ENCODE measurements around the gene COPS4. TPM values are rescaled to one million over a fixed set of nuclear protein-coding genes. Genes with fewer than 3 reads are reported as not detected.

COPS4 gene
- total and polyA plus RNA-seq, 2 of the 8 experiments (the other 6 are each of a cell fraction or from before 2014, with no cell fraction given) = 14.9 to 28.3 TPM

- H3K56ac ChIP-seq (replicated peaks; ENCODE audit: insufficient read length, low read depth, low read length) = no peak overlapping the region
- no peaks in the 10 kb centered on the region for H3K79me1 ChIP-seq (ENCODE audit: low read depth, low read length)
- no peak overlapping the region for H3K18ac ChIP-seq (ENCODE audit: extremely low read depth, low read length)
- no peak overlapping the region for H4K8ac ChIP-seq (ENCODE audit: extremely low read depth, insufficient read depth, low read length)
- no peak overlapping the region for H2BK20ac ChIP-seq (ENCODE audit: low read length)
- no peak overlapping the region for H3K4me2 ChIP-seq (ENCODE audit: insufficient read depth in 1 of 2, low read depth in 2 of 2, low read length in 2 of 2)
- H2BK12ac ChIP-seq (ENCODE audit: low read depth, low read length) = 0 out of 2 replicates have a peak overlapping the region, but pooled peaks have one; percentile 55
- H3K27ac ChIP-seq (ENCODE audit: low read depth, low read length) = no peak overlapping the region
- no peak for FAIRE-seq
- no peak overlapping the region for H3K4ac ChIP-seq (replicated peaks; ENCODE audit: insufficient read length, low read depth, low read length)
- H3K27me3 ChIP-seq (replicated peaks in 1 of 4; ENCODE audit: control insufficient read depth in 3 of 4, extremely low read depth in 1 of 4, insufficient read depth in 3 of 4, low read length in 3 of 4) = peaks cover 0 to 10% (median 2%) of the 10 kb centered on the region in 4 experiments; a peak in 4 of 7 replicates
- no peak for DNase-seq (ENCODE audit: low read depth in 1 of 2, low spot score in 2 of 2)
- no peak overlapping the region for H3K4me3 ChIP-seq (ENCODE audit: extremely low read depth in 1 of 4, insufficient read depth in 2 of 4, low read depth in 3 of 4, low read length in 4 of 4)
- no peak overlapping the region; the same call in 1 of the 2 replicates for H2AFZ ChIP-seq (ENCODE audit: low read length)
- no peak overlapping the region for H4K5ac ChIP-seq (ENCODE audit: insufficient read length, low read depth, low read length)
- H3K9me3 ChIP-seq (ENCODE audit: insufficient read depth in 2 of 2, low read depth in 1 of 2, low read length in 1 of 2) = no peaks in the 10 kb centered on the region
- H4K91ac ChIP-seq (replicated peaks; ENCODE audit: insufficient read length, low read length) = no peak overlapping the region
- H2AK5ac ChIP-seq (ENCODE audit: low read depth, low read length) = no peak overlapping the region
- no peak overlapping the region for H2BK120ac ChIP-seq (replicated peaks; ENCODE audit: low read depth, low read length)
- no peak overlapping the region for H3K9ac ChIP-seq (replicated peaks in 1 of 4; ENCODE audit: extremely low read depth in 1 of 4, low read depth in 3 of 4, low read length in 3 of 4)
- WGBS, 2 experiments (ENCODE audit: extremely low coverage in 1 of 2, insufficient coverage in 1 of 2, insufficient read length in 1 of 2, insufficient replicate concordance in 2 of 2, low coverage in 1 of 2, low lambda C conversion rate in 2 of 2, missing lambda C conversion rate in 1 of 2) = 87% methylated on average over 16 of the region's 16 CpGs; no CpG with 5 or more reads in 1 of the 2 experiments
- H3K23ac ChIP-seq (ENCODE audit: insufficient read length) = no peak overlapping the region
- no peak overlapping the region for H3K14ac ChIP-seq (ENCODE audit: insufficient read length)
- ChIA-PET CTCF (ENCODE audit: partially characterized antibody) (interaction anchor here (0.7 to 0.9 kb wide), 7 partner anchors 9 to 529 kb away, joined by 3 to 8 read pairs (median 3); no protein-coding TSS in a partner anchor), POLR2A (ENCODE audit: partially characterized antibody) (no interaction called here)
- H4K20me1 ChIP-seq (replicated peaks in 1 of 2; ENCODE audit: control insufficient read depth in 1 of 2, insufficient read depth in 2 of 2, low read length in 2 of 2) = no peaks in the 10 kb centered on the region
- peak overlapping the region; percentile 25; the same call in 1 of the 2 replicates for H2BK15ac ChIP-seq (ENCODE audit: low read length)
- no peaks in the 10 kb centered on the region for H3K79me2 ChIP-seq (ENCODE audit: control insufficient read depth in 1 of 2, insufficient read depth in 2 of 2, low read length in 2 of 2)
- H3K4me1 ChIP-seq (replicated peaks in 1 of 4; ENCODE audit: control insufficient read depth in 3 of 4, insufficient read depth in 4 of 4, low read length in 3 of 4) = peaks cover 0 to 13% (median 0%) of the 10 kb centered on the region in 4 experiments; a peak in 3 of 7 replicates
- H2BK5ac ChIP-seq (ENCODE audit: low read depth, low read length) = no peak overlapping the region
- H3K23me2 ChIP-seq (ENCODE audit: low read depth, low read length) = peaks cover 4% of the 10 kb centered on the region; the same call in 1 of the 2 replicates
- H3K36me3 ChIP-seq (ENCODE audit: control insufficient read depth in 2 of 4, insufficient read depth in 4 of 4, low read length in 3 of 4) = no peaks in the 10 kb centered on the region
- TF ChIP-seq ASH2L (IDR thresholded peaks at IDR 0.05; ENCODE audit: low read length) (no peak), TCF12 (IDR thresholded peaks at IDR 0.05; ENCODE audit: low read depth, low read length) (no peak), RFX5 (IDR thresholded peaks at IDR 0.05; ENCODE audit: borderline replicate concordance, low read depth, low read length) (no peak), CREB1 (IDR thresholded peaks at IDR 0.05) (no peak), SAP30 (IDR thresholded peaks at IDR 0.05; ENCODE audit: insufficient read depth, insufficient replicate concordance, low read length) (no peak), MAFK (IDR thresholded peaks at IDR 0.05; ENCODE audit: low read depth, low read length) (no peak), GABPA (IDR thresholded peaks at IDR 0.05; ENCODE audit: borderline replicate concordance, insufficient read depth, low read length) (no peak), KDM5A (IDR thresholded peaks at IDR 0.05; ENCODE audit: low read length) (no peak), HDAC2 (IDR thresholded peaks at IDR 0.05; ENCODE audit: borderline replicate concordance in 1 of 2, low read depth in 2 of 2, low read length in 2 of 2) (no peak), TBP (IDR thresholded peaks at IDR 0.05; ENCODE audit: low read depth, low read length) (no peak), JUN (IDR thresholded peaks at IDR 0.05; ENCODE audit: low read depth, low read length) (no peak), SIRT6 (IDR thresholded peaks at IDR 0.05; ENCODE audit: low read length) (no peak), POLR2A (IDR thresholded peaks at IDR 0.05; ENCODE audit: control extremely low read depth in 1 of 2, low read depth in 2 of 2, low read length in 2 of 2) (no peak)
Measured at GRCh38 chr4:83112678-83113428, 77.9 kb downstream of the COPS4 start.
